Ascending aorta (tissue), 2 donors: ENCODE data around the gene APOB. TPM values are rescaled to one million over a fixed set of nuclear protein-coding genes. Genes with fewer than 3 reads are reported as not detected.
A peak's percentile ranks its signal among the peaks of the same experiment; 100 is the strongest.

Source experiments
- DNase-seq, 2 donors: peaks; one replicate each; pipeline ENCODE4 v3.0.0-alpha.2; 2019; ENCODE audit warnings: low spot score in 2 of 2
- H3K27ac ChIP-seq, 2 donors: fragments of 200-600 bp; sonication (generic); one replicate each; pipeline ENCODE4 v1.5.1; 2016 to 2017; ENCODE audit warnings: mild to moderate bottlenecking in 1 of 2
- H3K27me3 ChIP-seq: fragments of 200-600 bp; sonication (generic); one replicate; pipeline ENCODE4 v1.5.1; 2017
- H3K36me3 ChIP-seq, 2 donors: fragments of 200-600 bp; sonication (generic); one replicate each; pipeline ENCODE4 v1.5.1; 2016
- H3K4me1 ChIP-seq, 2 donors: fragments of 200-600 bp; sonication (generic); one replicate each; pipeline ENCODE4 v1.5.1; 2016 to 2017; ENCODE audit warnings: mild to moderate bottlenecking in 1 of 2
- H3K4me3 ChIP-seq, 2 donors: fragments of 200-600 bp; sonication (generic); one replicate each; pipeline ENCODE4 v1.5.1; 2016 to 2017; ENCODE audit warnings: mild to moderate bottlenecking in 1 of 2
- H3K9me3 ChIP-seq, 2 donors: fragments of 200-600 bp; sonication (generic); one replicate each; pipeline ENCODE4 v1.5.1; 2016
- CTCF ChIP-seq, 3 experiments: fragments of 200-600 bp in 2 of 3; fragments of 450-650 bp in 1 of 3; sonication (generic) in 2 of 3; IDR thresholded peaks; one replicate each; pipeline ENCODE4 v1.5.1; 2016 to 2019; ENCODE audit warnings: antibody characterized with exemption in 3 of 3, mild to moderate bottlenecking in 1 of 3, moderate library complexity in 1 of 3
- intact Hi-C: fragments of 100-400 bp; cut with DNase I; formaldehyde crosslinking; loops from one replicate; pipeline ENCODE4 v1.15.1; 2023
- total RNA-seq: library from RNA; depleted of rRNA; stranded (reverse); fragments of >200 nt; gene quantifications from one replicate; pipeline ENCODE4 v1.1.0, GENCODE V29; 2016

The APOB gene
- total RNA-seq, 1 donor from 2014 or later: 8.5 TPM

GRCh38 chr2:20998972-20999905 lies 44.6 kb downstream of the APOB start:
- no peaks in the 10 kb centered on the region for H3K9me3 ChIP-seq
- no peak for DNase-seq

GRCh38 chr2:20997953-20998722 lies 45.7 kb downstream of the APOB start:
- intact Hi-C loops: no loop called here
- Histone ChIP-seq H3K27me3 (no peaks in the 10 kb centered on the region), H3K9me3 (no peaks in the 10 kb centered on the region), H3K4me3 (no peak overlapping the region), H3K27ac (no peak overlapping the region), H3K4me1 (no peaks in the 10 kb centered on the region), H3K36me3 (peaks cover 0 to 5% of the 10 kb centered on the region in 2 donors)
- DNase-seq: no peak
- no peak for TF ChIP-seq CTCF (IDR thresholded peaks at IDR 0.05)

More at GRCh38 chr2:20998972-20999905, 44.6 kb downstream of the APOB start:
- Histone ChIP-seq H3K4me3 (no peak overlapping the region), H3K36me3 (peaks cover 0 to 5% of the 10 kb centered on the region in 2 donors), H3K27me3 (no peaks in the 10 kb centered on the region), H3K27ac (no peak overlapping the region), H3K4me1 (no peaks in the 10 kb centered on the region)
- intact Hi-C loops: no loop called here
- no peak for TF ChIP-seq CTCF (IDR thresholded peaks at IDR 0.05)

- DNase-seq: no peak
- H3K27ac ChIP-seq: peak overlapping the region; percentile 44 to 50
- H3K9me3 ChIP-seq: no peaks in the 10 kb centered on the region
- peaks cover 8 to 22% of the 10 kb centered on the region in 2 donors for H3K4me1 ChIP-seq
- intact Hi-C loops: no loop called here
- TF ChIP-seq CTCF (IDR thresholded peaks at IDR 0.05): no peak
- no peaks in the 10 kb centered on the region for H3K27me3 ChIP-seq
- H3K4me3 ChIP-seq: no peak overlapping the region
- H3K36me3 ChIP-seq: no peaks in the 10 kb centered on the region
Observed at GRCh38 chr2:20994130-20994529, 49.7 kb downstream of the APOB start.

DNA sequence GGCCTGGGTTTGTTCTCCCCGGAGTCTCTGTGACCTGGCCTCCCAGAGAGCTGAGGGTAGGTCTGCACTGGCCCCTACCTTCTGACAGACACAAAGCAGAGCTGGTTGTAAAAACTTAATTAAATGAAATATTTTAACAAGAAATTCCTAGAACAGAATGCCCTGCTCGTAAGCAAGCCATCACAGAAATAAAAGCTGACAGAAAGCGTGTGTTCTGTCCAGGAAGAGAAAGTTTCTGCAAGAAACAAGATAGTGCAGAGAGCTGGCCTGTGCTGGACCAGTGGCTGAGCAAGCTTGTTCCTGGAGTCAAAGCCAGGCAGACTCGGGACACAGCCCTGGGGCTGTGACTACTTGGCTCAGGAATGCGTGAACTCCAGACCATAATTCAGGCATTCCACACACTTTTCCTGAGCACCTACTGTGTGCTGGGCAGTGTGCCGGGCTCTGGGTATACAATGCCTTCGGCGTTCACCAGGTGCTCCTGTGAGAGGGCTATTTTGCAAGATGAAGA lies 51.6 kb downstream of the APOB start:
- Histone ChIP-seq H3K9me3 (no peaks in the 10 kb centered on the region), H3K4me3 (no peak overlapping the region), H3K36me3 (no peaks in the 10 kb centered on the region), H3K27me3 (no peaks in the 10 kb centered on the region), H3K27ac (peak overlapping the region; percentile 84 to 86), H3K4me1 (peaks cover 8 to 26% of the 10 kb centered on the region in 2 donors)
- TF ChIP-seq CTCF (IDR thresholded peaks at IDR 0.05): no peak
- peak; percentile 49 to 83 for DNase-seq
- intact Hi-C loops: no loop called here

GRCh38 chr2:20990442-20991430 lies 53.1 kb downstream of the APOB start:
- H3K4me1 ChIP-seq: peaks cover 8 to 27% of the 10 kb centered on the region in 2 donors
- TF ChIP-seq CTCF (IDR thresholded peaks at IDR 0.05): no peak
- H3K36me3 ChIP-seq: no peaks in the 10 kb centered on the region
- DNase-seq: no peak
- peak overlapping the region; percentile 84 to 86 for H3K27ac ChIP-seq
- no peaks in the 10 kb centered on the region for H3K9me3 ChIP-seq
- intact Hi-C loops: no loop called here
- no peaks in the 10 kb centered on the region for H3K27me3 ChIP-seq
- H3K4me3 ChIP-seq: no peak overlapping the region
